Measurements from ENCODE around the gene TLCD5. TPM values are rescaled to one million over a fixed set of nuclear protein-coding genes. Genes with fewer than 3 reads are reported as not detected.

TLCD5 gene
- total RNA-seq, 1 experiment from 2014 or later, result 8.3 TPM

DNA sequence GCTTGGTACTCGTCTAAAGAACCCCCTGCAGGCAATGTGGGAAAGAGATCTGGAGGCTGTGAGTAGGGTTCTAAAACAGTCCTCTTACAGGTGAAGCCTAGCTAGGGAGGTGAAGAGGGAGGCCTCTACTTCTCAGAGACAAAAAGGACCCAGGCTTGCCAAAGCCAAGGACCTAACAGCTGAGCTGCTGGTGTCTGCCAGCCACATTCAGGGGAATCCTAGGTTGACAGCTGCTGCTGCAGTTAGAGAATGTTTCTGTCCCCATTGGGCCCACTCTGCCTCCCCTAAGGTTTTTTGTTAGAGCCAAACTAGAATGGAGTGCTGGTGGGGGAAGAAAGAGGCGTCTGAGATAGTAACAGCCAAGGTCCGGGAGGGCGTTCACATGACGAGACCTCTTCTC lies 26.6 kb upstream of the TLCD5 start:
- POLR2A ChIA-PET, result no interaction called here
- ATAC-seq (no peak), DNase-seq (ENCODE audit: low spot score) (no peak)
- TF ChIP-seq RORB (CRISPR knock-in tag; IDR thresholded peaks at IDR 0.05), result no peak
- TF ChIP-seq, protein P1, sequence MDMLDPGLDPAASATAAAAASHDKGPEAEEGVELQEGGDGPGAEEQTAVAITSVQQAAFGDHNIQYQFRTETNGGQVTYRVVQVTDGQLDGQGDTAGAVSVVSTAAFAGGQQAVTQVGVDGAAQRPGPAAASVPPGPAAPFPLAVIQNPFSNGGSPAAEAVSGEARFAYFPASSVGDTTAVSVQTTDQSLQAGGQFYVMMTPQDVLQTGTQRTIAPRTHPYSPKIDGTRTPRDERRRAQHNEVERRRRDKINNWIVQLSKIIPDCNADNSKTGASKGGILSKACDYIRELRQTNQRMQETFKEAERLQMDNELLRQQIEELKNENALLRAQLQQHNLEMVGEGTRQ (CRISPR knock-in tag; IDR thresholded peaks at IDR 0.05), result no peak
- TF ChIP-seq, protein P2, sequence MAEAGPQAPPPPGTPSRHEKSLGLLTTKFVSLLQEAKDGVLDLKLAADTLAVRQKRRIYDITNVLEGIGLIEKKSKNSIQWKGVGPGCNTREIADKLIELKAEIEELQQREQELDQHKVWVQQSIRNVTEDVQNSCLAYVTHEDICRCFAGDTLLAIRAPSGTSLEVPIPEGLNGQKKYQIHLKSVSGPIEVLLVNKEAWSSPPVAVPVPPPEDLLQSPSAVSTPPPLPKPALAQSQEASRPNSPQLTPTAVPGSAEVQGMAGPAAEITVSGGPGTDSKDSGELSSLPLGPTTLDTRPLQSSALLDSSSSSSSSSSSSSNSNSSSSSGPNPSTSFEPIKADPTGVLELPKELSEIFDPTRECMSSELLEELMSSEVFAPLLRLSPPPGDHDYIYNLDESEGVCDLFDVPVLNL (CRISPR knock-in tag; IDR thresholded peaks at IDR 0.05; ENCODE audit: borderline replicate concordance, low read depth), result no peak
- no peak for TF ChIP-seq TEAD4 (CRISPR knock-in tag; IDR thresholded peaks at IDR 0.05)
- TF ChIP-seq NR1H2 (CRISPR knock-in tag; IDR thresholded peaks at IDR 0.05), result no peak
- TF ChIP-seq OVOL2 (CRISPR knock-in tag; IDR thresholded peaks at IDR 0.05; ENCODE audit: borderline replicate concordance), result no peak
- TF ChIP-seq, protein P3, sequence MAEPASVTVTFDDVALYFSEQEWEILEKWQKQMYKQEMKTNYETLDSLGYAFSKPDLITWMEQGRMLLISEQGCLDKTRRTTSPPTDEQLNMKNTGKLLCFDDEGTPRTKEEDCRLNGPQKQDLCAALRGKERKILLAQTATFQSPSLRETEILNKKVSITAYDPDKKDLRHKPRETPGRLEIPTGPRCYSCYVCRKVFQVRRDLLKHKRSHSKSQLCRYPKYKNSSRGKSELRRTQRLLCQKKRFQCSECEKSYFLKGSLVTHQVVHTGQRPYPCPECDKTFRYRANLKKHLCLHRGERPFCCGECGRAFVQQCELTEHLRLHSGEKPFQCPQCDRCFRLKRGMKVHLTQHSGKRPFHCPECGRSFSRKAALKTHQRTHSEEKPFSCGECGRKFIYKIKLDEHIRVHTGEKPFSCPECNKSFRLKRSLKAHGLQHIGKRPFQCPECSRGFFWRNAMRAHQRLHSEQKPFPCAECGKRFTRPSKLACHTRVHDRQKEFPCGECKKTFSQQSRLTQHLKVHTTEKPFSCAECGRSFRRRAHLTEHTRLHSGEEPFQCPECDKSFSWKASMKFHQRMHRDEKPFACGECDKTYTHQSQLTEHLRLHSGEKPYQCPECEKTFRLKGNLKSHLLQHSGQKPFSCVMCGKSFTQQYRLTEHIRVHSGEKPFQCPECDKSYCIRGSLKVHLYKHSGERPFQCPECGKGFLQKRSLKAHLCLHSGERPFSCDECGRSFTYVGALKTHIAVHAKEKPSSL (CRISPR knock-in tag; conservative IDR thresholded peaks at IDR 0.05), result no peak
- no peak for TF ChIP-seq IRF2 (CRISPR knock-in tag; IDR thresholded peaks at IDR 0.05; ENCODE audit: borderline replicate concordance, low read depth)
- TF ChIP-seq, protein P4, sequence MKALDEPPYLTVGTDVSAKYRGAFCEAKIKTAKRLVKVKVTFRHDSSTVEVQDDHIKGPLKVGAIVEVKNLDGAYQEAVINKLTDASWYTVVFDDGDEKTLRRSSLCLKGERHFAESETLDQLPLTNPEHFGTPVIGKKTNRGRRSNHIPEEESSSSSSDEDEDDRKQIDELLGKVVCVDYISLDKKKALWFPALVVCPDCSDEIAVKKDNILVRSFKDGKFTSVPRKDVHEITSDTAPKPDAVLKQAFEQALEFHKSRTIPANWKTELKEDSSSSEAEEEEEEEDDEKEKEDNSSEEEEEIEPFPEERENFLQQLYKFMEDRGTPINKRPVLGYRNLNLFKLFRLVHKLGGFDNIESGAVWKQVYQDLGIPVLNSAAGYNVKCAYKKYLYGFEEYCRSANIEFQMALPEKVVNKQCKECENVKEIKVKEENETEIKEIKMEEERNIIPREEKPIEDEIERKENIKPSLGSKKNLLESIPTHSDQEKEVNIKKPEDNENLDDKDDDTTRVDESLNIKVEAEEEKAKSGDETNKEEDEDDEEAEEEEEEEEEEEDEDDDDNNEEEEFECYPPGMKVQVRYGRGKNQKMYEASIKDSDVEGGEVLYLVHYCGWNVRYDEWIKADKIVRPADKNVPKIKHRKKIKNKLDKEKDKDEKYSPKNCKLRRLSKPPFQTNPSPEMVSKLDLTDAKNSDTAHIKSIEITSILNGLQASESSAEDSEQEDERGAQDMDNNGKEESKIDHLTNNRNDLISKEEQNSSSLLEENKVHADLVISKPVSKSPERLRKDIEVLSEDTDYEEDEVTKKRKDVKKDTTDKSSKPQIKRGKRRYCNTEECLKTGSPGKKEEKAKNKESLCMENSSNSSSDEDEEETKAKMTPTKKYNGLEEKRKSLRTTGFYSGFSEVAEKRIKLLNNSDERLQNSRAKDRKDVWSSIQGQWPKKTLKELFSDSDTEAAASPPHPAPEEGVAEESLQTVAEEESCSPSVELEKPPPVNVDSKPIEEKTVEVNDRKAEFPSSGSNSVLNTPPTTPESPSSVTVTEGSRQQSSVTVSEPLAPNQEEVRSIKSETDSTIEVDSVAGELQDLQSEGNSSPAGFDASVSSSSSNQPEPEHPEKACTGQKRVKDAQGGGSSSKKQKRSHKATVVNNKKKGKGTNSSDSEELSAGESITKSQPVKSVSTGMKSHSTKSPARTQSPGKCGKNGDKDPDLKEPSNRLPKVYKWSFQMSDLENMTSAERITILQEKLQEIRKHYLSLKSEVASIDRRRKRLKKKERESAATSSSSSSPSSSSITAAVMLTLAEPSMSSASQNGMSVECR (CRISPR knock-in tag; IDR thresholded peaks at IDR 0.05; ENCODE audit: borderline replicate concordance), result no peak
- TF ChIP-seq, protein P5, sequence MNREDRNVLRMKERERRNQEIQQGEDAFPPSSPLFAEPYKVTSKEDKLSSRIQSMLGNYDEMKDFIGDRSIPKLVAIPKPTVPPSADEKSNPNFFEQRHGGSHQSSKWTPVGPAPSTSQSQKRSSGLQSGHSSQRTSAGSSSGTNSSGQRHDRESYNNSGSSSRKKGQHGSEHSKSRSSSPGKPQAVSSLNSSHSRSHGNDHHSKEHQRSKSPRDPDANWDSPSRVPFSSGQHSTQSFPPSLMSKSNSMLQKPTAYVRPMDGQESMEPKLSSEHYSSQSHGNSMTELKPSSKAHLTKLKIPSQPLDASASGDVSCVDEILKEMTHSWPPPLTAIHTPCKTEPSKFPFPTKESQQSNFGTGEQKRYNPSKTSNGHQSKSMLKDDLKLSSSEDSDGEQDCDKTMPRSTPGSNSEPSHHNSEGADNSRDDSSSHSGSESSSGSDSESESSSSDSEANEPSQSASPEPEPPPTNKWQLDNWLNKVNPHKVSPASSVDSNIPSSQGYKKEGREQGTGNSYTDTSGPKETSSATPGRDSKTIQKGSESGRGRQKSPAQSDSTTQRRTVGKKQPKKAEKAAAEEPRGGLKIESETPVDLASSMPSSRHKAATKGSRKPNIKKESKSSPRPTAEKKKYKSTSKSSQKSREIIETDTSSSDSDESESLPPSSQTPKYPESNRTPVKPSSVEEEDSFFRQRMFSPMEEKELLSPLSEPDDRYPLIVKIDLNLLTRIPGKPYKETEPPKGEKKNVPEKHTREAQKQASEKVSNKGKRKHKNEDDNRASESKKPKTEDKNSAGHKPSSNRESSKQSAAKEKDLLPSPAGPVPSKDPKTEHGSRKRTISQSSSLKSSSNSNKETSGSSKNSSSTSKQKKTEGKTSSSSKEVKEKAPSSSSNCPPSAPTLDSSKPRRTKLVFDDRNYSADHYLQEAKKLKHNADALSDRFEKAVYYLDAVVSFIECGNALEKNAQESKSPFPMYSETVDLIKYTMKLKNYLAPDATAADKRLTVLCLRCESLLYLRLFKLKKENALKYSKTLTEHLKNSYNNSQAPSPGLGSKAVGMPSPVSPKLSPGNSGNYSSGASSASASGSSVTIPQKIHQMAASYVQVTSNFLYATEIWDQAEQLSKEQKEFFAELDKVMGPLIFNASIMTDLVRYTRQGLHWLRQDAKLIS (CRISPR knock-in tag; IDR thresholded peaks at IDR 0.05; ENCODE audit: borderline replicate concordance), result no peak
- TF ChIP-seq, protein P6, sequence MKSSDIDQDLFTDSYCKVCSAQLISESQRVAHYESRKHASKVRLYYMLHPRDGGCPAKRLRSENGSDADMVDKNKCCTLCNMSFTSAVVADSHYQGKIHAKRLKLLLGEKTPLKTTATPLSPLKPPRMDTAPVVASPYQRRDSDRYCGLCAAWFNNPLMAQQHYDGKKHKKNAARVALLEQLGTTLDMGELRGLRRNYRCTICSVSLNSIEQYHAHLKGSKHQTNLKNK (CRISPR knock-in tag; IDR thresholded peaks at IDR 0.05), result no peak
- no peak for TF ChIP-seq SOX15 (CRISPR knock-in tag; IDR thresholded peaks at IDR 0.05)
- TF ChIP-seq GTF2I (CRISPR knock-in tag; conservative IDR thresholded peaks at IDR 0.05), result no peak
- CTCF ChIA-PET, result interaction anchor here (1.0 to 17.0 kb wide), 7 partner anchors 16 to 190 kb away, joined by 3 to 623 read pairs (median 6); partner anchors contain the start of gene POU2F3
- Mint-ChIP-seq H3K27ac (no peak overlapping the region), H3K4me3 (no peak overlapping the region), H3K4me1 (peaks cover 11% of the 10 kb centered on the region), H3K27me3 (ENCODE audit: low read depth) (peaks cover 14% of the 10 kb centered on the region), H3K36me3 (no peaks in the 10 kb centered on the region), H3K9me3 (peaks cover 4% of the 10 kb centered on the region; the same call in 1 of the 2 replicates)

All from WTC11 (cell line).